SK-N-SH treated with all-trans-retinoic acid at 6 μM for 48 hours (cell line): ENCODE results near the gene KLHL6.

ENCODE experiments used
- RARB ChIP-seq: fragments of 250-450 bp; sonication (Bioruptor Pico); IDR thresholded peaks from 2 replicates; pipeline ENCODE4 v1.8.0; 2021; ENCODE audit warnings: mild to moderate bottlenecking, moderate library complexity
- TOX ChIP-seq: fragments of 250-450 bp; sonication (Bioruptor Pico); IDR thresholded peaks from 2 replicates; pipeline ENCODE4 v1.8.0; 2021; ENCODE audit warnings: mild to moderate bottlenecking, moderate library complexity, borderline replicate concordance
- ZNF8 ChIP-seq: fragments of 450-650 bp; formaldehyde crosslinking; IDR thresholded peaks from 2 replicates; pipeline ENCODE4 v1.5.0; 2020; ENCODE audit warnings: mild to moderate bottlenecking, moderate library complexity

GRCh38 chr3:183439515-183439914, 116.0 kb downstream of the KLHL6 start:
- TF ChIP-seq RARB (CRISPR knock-in tag) (no peak), ZNF8 (CRISPR knock-in tag) (no peak), TOX (no peak)
